ENCODE data around the gene SMYD3. TPM values are rescaled to one million over a fixed set of nuclear protein-coding genes. Genes with fewer than 3 reads are reported as not detected.

Gene SMYD3
- total and polyA plus RNA-seq, 2 of the 4 experiments (the other 2 are of a cell fraction), result 26.5 to 37.6 TPM

DNA sequence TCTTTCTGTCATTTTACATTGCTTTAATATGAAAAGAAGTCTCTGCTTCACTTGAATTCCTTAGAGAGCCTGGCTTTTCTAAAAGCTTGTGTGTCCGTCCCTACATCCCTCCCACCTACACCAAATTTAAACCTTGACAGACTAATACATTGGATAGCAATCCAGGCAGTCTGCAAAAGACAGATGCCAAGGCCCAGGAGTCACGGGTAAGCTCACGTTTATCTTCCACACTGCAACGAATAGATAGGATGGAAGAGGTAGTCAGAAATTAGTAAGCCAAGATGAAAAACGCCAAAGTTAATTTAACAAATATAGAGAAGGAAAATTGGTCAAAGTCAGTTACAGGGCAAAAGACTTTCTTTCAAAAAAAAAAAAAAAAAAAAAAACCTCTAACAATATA is 338.1 kb downstream of the SMYD3 start:
- Histone ChIP-seq H3K9ac (ENCODE audit: low read depth, low read length) (no peak overlapping the region), H3K9me1 (ENCODE audit: insufficient read depth, low read length) (no peaks in the 10 kb centered on the region), H3K27me3 (ENCODE audit: control insufficient read depth, insufficient read depth, low read length) (no peaks in the 10 kb centered on the region), H2AK5ac (ENCODE audit: low read depth, low read length) (no peak overlapping the region), H3K4me2 (ENCODE audit: low read depth, low read length) (no peak overlapping the region), H3K4me1 (ENCODE audit: control insufficient read depth, insufficient read depth, low read length) (no peaks in the 10 kb centered on the region), H3K14ac (replicated peaks; ENCODE audit: low read depth, low read length) (no peak overlapping the region), H3K4ac (ENCODE audit: low read depth, low read length) (no peak overlapping the region), H2AFZ (replicated peaks; ENCODE audit: low read length, poor library complexity) (no peak overlapping the region), H3K56ac (ENCODE audit: extremely low read depth, insufficient read depth, low read length) (no peak overlapping the region), H2AK9ac (replicated peaks; ENCODE audit: low read depth, low read length, poor library complexity) (no peak overlapping the region), H3K23ac (ENCODE audit: low read depth, low read length) (no peak overlapping the region), H2BK120ac (ENCODE audit: low read depth, low read length) (no peak overlapping the region), H4K8ac (ENCODE audit: low read depth in 2 of 2, low read length in 2 of 2) (no peak overlapping the region), H3K18ac (ENCODE audit: low read depth, low read length) (no peak overlapping the region), H3K9me3 (ENCODE audit: control insufficient read depth, insufficient read depth, low read length) (no peaks in the 10 kb centered on the region), H2BK15ac (ENCODE audit: low read depth, low read length) (no peak overlapping the region), H3K27ac (ENCODE audit: insufficient read depth, low read length) (no peak overlapping the region), H4K5ac (ENCODE audit: low read depth, low read length) (no peak overlapping the region), H2BK5ac (ENCODE audit: low read depth, low read length, poor library complexity, severe bottlenecking) (no peak overlapping the region), H2BK20ac (ENCODE audit: low read depth, low read length) (no peak overlapping the region), H3K4me3 (ENCODE audit: insufficient read depth, low read depth, low read length) (no peak overlapping the region), H3K79me1 (ENCODE audit: low read depth in 1 of 2, low read length in 2 of 2) (no peaks in the 10 kb centered on the region), H4K91ac (ENCODE audit: insufficient read depth, low read depth, low read length) (no peak overlapping the region), H3K36me3 (ENCODE audit: control insufficient read depth, insufficient read depth, low read length) (no peaks in the 10 kb centered on the region), H4K20me1 (ENCODE audit: insufficient read depth, low read length) (no peaks in the 10 kb centered on the region)
- ATAC-seq (ENCODE audit: low read depth) (no peak), DNase-seq (no peak)
- in situ Hi-C loops (cut with MboI; ENCODE audit: low sequenced_read_pairs), result no loop called here
- dilution Hi-C loops (cut with HindIII; ENCODE audit: low sequenced_read_pairs, unreplicated experiment), result no loop called here
- no CpG with 5 or more reads among the region's 5 CpGs for WGBS, 2 experiments (ENCODE audit: extremely low coverage in 2 of 2, insufficient read length in 1 of 2)
- TF ChIP-seq RCOR1 (IDR thresholded peaks at IDR 0.05; ENCODE audit: insufficient replicate concordance, low read length) (no peak), NFE2L2 (IDR thresholded peaks at IDR 0.05; ENCODE audit: low read depth, low read length) (no peak), BHLHE40 (IDR thresholded peaks at IDR 0.05; ENCODE audit: low read depth, low read length) (no peak), MAZ (IDR thresholded peaks at IDR 0.05; ENCODE audit: borderline replicate concordance, low read depth, low read length) (no peak), RAD21 (IDR thresholded peaks at IDR 0.05; ENCODE audit: low read length) (no peak), MXI1 (IDR thresholded peaks at IDR 0.05; ENCODE audit: borderline replicate concordance, low read depth, low read length) (no peak), RFX5 (IDR thresholded peaks at IDR 0.05; ENCODE audit: low read depth, low read length) (no peak), USF2 (IDR thresholded peaks at IDR 0.05; ENCODE audit: low read depth, low read length) (no peak), POLR2A (IDR thresholded peaks at IDR 0.05; ENCODE audit: low read depth, low read length) (no peak), CHD1 (IDR thresholded peaks at IDR 0.05; ENCODE audit: low read depth, low read length) (no peak), MAFK (IDR thresholded peaks at IDR 0.05; ENCODE audit: low read depth, low read length) (no peak)
- TF ChIP-seq, protein P1, sequence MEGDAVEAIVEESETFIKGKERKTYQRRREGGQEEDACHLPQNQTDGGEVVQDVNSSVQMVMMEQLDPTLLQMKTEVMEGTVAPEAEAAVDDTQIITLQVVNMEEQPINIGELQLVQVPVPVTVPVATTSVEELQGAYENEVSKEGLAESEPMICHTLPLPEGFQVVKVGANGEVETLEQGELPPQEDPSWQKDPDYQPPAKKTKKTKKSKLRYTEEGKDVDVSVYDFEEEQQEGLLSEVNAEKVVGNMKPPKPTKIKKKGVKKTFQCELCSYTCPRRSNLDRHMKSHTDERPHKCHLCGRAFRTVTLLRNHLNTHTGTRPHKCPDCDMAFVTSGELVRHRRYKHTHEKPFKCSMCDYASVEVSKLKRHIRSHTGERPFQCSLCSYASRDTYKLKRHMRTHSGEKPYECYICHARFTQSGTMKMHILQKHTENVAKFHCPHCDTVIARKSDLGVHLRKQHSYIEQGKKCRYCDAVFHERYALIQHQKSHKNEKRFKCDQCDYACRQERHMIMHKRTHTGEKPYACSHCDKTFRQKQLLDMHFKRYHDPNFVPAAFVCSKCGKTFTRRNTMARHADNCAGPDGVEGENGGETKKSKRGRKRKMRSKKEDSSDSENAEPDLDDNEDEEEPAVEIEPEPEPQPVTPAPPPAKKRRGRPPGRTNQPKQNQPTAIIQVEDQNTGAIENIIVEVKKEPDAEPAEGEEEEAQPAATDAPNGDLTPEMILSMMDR (conservative IDR thresholded peaks at IDR 0.05; ENCODE audit: low read depth, low read length), result no peak
- TF ChIP-seq, protein P2, sequence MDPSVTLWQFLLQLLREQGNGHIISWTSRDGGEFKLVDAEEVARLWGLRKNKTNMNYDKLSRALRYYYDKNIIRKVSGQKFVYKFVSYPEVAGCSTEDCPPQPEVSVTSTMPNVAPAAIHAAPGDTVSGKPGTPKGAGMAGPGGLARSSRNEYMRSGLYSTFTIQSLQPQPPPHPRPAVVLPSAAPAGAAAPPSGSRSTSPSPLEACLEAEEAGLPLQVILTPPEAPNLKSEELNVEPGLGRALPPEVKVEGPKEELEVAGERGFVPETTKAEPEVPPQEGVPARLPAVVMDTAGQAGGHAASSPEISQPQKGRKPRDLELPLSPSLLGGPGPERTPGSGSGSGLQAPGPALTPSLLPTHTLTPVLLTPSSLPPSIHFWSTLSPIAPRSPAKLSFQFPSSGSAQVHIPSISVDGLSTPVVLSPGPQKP (IDR thresholded peaks at IDR 0.05; ENCODE audit: borderline replicate concordance, low read depth, low read length), result no peak
- no TSS peak for BruUV-seq (replicated peaks)
- POLR2A ChIA-PET (ENCODE audit: unreplicated experiment), result interaction anchor here (0.6 kb wide), 1 partner anchor 693 kb away, joined by 4 read pairs; no protein-coding TSS in a partner anchor
- intact Hi-C loops (cut with micrococcal nuclease), result no loop called here
- CTCF ChIA-PET, result interaction anchor here (0.6 to 0.8 kb wide), 2 partner anchors 676 to 694 kb away, joined by 3 read pairs; no protein-coding TSS in a partner anchor
